ENCODE data around the gene DAB2IP.

DNA sequence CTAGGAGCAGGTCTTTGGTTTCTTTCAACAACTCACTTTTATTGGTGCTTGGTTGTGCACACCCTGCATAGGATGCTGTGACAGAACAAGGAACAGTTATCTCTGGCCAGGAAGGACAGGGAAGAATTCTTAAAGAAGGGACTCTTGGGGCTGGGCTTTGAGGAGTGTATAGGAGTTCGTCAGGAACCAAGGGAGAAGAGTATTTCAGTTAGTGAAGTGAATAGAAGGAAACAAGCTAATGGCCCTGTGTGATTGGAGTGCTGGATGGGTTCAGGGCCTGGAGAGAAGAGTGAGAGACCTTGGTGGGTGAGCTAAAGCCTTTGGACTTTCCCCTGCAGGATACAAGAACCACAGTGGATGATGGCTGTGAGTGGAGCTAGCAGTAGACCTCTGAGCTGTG is 32.2 kb downstream of the DAB2IP start:
- TF ChIP-seq, protein P1, sequence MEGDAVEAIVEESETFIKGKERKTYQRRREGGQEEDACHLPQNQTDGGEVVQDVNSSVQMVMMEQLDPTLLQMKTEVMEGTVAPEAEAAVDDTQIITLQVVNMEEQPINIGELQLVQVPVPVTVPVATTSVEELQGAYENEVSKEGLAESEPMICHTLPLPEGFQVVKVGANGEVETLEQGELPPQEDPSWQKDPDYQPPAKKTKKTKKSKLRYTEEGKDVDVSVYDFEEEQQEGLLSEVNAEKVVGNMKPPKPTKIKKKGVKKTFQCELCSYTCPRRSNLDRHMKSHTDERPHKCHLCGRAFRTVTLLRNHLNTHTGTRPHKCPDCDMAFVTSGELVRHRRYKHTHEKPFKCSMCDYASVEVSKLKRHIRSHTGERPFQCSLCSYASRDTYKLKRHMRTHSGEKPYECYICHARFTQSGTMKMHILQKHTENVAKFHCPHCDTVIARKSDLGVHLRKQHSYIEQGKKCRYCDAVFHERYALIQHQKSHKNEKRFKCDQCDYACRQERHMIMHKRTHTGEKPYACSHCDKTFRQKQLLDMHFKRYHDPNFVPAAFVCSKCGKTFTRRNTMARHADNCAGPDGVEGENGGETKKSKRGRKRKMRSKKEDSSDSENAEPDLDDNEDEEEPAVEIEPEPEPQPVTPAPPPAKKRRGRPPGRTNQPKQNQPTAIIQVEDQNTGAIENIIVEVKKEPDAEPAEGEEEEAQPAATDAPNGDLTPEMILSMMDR (IDR thresholded peaks at IDR 0.05; ENCODE audit: low read depth, low read length, poor library complexity, severe bottlenecking) = no peak
- TF ChIP-seq EZH2phosphoT487 (IDR thresholded peaks at IDR 0.05; ENCODE audit: borderline replicate concordance, low read length) = no peak
